OCI-LY7 (cell line): ENCODE results near the gene TPPP.
"Not testable (repeated sequence)": the region's sequence is repeated elsewhere in the genome, so short reads cannot be mapped to it uniquely, and the experiment has no call there.

Source experiments
- CTCF ChIP-seq: fragments of 200-600 bp; sonication (generic); conservative IDR thresholded peaks from 2 replicates; pipeline ENCODE4 v1.5.1; 2014; ENCODE audit warnings: mild to moderate bottlenecking, antibody characterized with exemption, low read length, moderate library complexity, mixed read lengths
- EZH2phosphoT487 ChIP-seq: fragments of 200-600 bp; sonication (generic); IDR thresholded peaks from 2 replicates; pipeline ENCODE4 v1.6.1; 2018; ENCODE audit warnings: low read depth, borderline replicate concordance, mild to moderate bottlenecking, mixed run types, antibody characterized with exemption, low read length, moderate library complexity, mixed read lengths

DNA sequence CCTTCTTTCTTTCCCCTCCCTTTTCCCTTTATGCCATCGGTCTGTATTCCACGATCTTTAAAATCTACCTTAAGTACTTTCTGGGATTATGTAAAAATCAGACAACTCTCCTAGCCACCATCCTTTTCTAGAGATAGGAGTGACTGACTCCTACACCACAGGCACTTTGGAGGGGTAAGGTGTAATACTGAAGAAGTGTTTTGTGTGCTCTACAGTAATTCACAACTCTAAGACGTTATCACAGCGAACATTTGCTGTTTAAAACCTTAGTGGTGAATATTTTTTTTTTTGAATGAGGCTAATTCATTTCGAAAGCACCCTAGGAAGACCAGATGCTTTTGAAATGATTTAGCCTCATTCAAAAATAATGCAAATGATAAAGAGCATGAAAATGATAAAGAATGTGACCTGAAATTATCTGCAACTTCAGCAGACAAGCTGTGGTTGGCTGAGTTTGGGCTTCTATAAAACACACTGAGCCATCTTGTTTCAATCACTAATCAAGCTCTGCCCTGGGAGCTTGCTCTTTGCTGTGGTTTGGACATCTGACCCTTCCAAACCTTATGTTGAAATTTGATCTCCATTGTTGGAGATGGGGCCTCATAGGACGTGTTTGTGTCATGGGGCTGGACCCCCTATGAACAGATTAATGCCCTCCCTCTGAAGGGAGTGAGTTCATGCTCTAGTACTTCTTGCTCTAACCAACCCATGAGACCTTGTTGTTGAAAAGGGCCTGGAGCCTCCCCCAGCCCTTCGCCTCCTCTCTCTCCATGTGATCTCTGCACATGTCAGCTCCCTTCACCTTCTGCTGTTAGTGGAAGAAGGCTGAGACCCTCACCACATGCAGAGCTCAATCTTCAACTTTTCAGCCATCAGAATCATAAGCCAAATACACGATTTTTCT lies 21.3 kb upstream of the TPPP start:
- TF ChIP-seq CTCF, EZH2phosphoT487: not testable (repeated sequence)
